Measurements from ENCODE around the gene SMTNL1.

Gene SMTNL1

DNA sequence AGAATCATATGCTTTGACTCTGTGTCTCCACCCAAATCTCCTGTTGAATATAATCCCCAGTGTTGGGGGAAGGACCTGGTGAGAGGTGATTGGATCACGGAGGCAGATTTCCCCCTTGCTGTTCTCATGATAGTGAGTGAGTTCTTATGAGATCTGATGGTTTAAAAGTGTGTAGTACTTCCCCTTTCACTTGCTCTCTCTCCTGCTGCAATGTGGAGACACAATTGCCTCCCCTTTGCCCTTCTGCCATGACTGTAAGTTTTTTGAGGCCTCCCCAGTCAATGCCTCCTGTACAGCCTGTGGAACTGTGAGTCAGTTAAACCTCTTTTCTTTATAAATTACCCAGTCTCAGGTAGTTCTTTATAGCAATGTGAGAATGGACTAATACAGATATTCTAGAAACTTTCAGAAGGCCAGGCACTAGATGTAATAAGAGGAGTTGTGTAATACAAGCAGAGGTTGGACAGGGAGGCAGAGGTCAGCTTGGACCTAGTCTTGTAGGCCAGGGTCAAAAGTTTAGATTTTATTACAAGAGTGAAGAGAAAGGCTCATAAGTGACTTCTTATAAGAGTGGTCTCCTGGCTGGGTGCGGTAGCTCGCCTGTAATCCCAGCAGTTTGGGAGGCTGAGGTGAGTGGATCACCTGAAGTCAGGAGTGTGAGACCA, 50.8 kb downstream of the SMTNL1 start:
- no peak for DNase-seq (ENCODE audit: low read depth)

DNA sequence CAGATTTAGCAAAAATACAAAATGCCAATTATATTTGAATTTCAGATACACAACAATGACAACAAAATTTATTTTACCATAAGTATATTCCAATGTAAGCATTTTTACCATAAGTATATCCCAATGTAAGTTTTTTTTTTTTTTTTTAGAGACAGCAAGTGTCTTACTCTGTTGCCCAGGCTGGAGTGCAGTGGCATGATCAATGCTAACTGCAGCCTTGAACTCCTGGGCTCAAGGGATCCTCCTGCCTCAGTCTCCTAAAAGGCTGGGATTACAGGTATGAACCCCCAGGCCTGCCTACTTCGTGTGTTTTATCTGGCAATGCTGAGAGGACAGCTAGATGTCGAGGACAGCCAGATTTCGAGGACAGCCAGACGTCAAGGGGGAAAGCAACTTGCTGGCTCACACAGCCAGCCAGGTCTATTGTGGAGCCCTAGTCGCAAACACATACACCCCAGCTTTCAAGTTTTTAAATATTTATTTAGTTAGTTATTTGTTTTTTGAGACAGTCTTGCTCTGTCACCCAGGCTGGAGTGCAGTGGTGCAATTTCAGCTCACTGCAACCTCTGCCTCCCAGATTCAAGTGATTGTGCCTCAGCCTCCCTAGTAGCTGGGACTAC, 59.0 kb downstream of the SMTNL1 start:
- no peak for DNase-seq (ENCODE audit: low read depth)

DNA sequence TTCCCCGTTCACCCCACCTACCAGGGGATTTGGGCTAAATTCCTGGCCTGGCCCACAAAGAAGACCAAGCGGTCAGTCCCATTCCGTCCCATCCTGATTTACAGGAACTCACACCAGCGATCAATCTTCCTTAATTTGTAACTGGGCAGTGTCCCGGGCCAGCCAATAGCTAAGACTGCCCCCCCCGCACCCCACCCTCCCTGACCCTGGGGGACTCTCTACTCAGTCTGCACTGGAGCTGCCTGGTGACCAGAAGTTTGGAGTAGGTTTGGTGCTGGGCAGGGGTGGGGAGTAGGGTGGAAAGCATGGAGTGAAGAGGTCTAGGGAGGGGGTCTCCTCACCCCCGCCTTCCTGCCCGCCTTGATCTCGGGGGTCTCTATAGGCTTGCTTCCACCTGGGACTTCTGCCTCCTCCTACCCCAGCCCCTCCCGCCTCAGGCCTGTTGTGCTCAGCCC, 60.1 kb downstream of the SMTNL1 start, which contains the start of gene SERPING1:
Gene SERPING1, plus strand, starts transcription at position 225 of the 455 bp plus-strand sequence. CDS start 586 bp downstream, outside the sequence.
- peak; percentile 15 for DNase-seq (ENCODE audit: low read depth)

DNA sequence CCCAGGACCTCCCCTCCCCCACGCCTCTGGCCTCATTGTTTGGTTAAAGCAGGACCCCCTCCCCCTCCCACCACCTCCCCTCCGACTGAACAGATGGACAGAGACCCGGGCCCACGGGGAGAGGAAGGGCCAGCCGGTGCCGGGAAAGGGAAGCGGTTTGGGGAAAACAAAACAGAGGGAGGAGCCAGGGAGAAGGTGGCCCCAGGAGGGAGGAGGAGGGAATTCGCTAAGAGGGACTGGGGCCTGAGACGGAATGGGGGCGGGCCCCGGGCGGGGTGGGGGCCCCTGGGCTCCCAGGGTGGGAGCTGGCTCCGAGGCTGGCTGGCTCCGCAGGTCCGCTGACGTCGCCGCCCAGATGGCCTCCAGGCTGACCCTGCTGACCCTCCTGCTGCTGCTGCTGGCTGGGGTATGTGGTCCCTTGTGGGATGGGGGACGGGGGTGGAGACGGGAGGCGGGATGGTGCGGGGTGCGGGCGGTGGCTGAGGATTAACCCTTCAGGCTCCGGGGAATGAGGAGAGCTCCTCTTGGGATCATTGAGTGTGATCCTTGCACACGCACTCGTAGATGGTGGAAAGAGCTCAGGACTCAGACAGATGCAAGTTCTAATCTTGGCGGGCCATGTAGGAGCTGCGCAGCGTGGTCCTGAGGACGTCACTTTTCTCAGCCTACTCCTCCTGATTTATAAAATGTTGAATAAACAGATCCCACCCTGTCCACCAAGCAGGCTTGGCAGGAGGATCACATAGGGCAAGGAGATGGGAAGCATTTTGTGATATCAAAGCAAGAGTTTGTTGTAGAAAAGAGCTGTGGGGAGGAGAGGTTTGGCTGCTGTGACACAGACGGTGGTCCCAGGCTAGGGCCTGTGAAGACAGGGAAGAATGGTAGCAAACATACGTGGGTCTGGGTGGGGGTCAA, 60.8 kb downstream of the SMTNL1 start:
- peak; percentile 50 for DNase-seq (ENCODE audit: low read depth)

DNA sequence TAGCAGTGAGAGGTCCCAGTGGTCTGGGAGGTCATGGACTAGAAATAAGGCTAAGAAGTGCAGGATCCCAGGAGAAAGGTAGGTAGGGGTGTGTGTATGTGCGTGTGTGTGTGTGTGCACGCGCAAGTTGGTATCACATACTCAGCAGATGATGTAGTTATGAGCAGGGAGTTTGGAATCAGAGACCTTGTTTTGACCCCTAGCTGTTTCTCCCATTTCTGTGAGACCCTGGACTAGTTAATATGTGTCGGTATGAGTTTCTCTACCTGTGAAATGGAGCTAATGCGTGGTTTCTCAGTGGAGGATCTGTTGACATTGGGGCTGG, 61.4 kb downstream of the SMTNL1 start:
- no peak for DNase-seq (ENCODE audit: low read depth)

DNA sequence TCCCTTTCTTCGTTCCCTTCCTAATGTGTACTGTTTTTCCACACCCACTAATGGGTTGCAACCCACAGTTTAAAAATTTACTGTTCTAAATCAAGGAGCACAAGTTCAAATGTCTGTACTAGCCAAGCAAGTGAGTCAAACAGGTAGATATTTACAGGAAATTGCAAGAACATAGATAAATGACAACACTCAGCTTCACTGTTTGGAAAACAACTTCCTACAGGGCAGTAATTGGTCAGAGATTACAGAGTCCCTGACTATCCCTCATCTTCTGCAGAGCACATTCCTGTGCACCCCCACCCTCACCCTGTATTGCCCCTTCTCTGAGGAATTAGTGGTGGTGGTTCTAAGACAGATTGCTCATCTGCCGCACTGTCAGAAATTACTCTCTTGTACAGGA, 62.0 kb downstream of the SMTNL1 start:
- DNase-seq (ENCODE audit: low read depth), result no peak

All from fibroblast of gingiva (primary cell).